HG02798 (cell line): ENCODE results near the gene CRTAC1.

ENCODE experiments used
- ATAC-seq: cut with Tn5 transposase; IDR thresholded peaks from one replicate; pipeline ENCODE4 v1.9.1; 2021; ENCODE audit warnings: mild to moderate bottlenecking; ENCODE audit not compliant: unreplicated experiment, poor library complexity

CRTAC1 gene

DNA sequence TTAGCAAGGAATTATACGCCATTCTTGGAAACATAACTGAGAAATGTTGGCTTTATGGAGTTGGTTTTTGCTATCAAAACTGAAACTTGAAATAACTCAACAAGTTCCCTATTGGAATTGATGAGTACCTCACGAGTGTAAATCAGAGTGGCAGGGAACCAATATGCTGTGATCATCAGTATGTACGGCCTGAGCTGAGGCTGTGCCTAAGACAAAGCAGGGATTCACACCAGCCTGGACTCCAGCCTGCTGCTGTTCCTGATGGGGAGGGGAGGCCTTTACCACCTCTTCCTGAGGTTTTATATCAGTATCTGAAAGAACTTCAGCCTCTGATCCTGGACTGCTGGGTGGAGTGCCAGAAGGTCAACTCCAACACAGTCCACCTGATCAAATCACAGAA, 52.7 kb downstream of the CRTAC1 start:
- no peak for ATAC-seq

DNA sequence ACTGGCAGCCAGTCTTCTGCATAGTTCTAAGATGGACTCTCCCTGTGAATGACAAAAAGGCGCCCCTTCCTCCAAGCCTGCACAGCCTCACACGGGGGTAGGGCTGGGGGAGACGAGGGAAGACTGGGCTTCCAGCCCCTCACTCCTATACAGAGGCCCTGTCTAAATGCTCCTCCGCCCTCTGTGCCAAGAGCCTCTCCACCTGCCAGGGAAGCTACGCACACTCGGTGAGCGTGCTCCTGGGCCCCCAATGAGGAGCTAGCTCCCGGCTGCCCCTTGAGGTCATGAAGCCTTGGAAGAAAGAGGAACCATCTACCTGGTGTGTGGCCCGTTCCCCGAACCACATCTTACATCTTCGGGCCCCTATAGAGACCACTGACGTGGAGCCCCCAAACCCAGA, 54.8 kb downstream of the CRTAC1 start:
- no peak for ATAC-seq

DNA sequence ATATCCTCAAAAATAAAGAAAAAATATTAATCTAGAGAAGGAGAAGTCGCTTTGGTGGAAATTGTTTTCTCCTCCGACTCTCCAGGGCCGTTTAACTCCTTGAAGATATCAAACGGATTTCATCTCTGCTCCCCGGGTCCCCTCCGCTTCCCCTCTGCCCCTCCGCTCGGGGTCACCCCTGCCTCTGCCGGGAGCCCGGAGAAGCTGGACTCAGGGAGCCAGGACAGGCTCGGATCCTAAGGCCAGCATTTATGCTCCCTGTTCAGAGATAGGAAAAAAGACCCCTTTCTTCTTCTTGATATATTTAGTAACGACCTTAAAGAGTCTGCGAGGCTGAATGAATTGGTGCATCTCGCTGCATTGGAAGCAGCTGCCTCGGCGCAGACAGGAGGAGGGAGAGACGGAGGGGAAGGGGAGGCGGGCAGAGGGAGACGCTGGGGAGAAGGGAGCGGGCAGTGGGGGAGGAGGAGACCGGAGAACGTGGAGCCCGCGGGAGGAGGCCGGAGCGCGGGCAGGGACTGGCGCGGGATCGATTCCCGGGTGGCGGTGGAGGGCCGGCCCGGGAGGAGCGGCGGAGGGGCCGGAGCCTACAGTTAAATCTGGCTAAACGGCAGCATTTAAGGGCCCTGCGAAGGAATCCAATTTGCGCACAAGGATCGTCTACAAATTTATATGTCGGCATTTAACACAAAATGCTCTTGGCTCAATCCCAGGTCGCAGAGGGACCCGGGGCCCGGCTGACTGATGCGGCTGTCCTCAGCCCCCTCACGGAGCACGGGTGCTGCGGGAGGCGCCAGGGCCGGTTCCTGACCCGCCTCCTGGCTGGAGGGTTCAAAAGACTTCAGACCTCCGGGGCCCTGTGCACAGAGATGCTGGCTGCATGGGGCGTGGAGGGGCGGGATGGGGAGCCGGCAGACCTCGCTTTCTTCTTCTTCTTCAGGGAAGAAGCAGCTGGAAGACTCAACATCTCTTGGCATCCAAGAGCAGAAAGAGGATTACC, 55.6 kb downstream of the CRTAC1 start:
- no peak for ATAC-seq

DNA sequence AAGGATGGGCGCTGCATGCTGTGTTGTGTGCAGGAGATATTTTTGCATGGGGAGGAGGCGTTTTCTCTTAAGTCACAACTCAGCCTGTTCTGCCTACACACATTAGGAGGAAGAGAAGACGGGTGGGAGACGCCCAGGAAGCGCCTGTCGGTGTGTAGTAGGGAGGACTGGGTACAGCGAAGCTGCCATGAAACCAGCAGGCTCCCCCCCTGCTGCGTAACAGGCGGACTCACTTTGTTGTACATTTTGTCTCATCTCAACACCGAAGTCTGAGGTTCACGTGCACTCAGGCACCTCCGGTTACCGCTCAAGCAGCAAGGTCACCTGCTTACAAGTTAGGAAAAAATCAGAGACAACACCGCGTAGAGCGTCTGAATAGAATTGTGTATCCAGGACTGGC, 56.3 kb downstream of the CRTAC1 start:
- ATAC-seq = no peak

DNA sequence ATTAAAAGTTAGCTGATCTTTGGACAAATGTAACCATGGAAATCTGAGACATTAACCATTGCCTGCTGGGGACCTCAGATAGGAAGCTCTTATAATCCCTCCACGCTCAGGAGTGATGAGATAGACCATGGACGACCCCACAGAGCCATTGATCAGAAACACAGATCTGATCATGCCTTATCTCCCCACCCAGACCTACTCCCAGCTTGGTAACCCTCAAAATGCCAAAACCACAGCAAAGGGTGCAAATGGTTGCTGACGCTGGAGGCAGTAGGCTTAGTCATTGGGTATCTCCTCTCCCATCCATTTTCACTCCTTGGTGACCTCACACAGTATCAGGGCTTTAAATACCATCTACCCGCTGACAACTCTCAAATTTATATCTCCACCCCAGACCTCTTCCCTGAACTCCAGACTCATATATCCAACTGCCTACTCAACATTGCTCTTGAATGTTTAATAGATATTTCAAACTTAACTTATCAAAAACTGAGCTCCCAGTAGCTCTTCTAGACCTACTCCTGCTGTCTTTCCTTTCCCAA, 60.8 kb downstream of the CRTAC1 start:
- ATAC-seq = no peak

DNA sequence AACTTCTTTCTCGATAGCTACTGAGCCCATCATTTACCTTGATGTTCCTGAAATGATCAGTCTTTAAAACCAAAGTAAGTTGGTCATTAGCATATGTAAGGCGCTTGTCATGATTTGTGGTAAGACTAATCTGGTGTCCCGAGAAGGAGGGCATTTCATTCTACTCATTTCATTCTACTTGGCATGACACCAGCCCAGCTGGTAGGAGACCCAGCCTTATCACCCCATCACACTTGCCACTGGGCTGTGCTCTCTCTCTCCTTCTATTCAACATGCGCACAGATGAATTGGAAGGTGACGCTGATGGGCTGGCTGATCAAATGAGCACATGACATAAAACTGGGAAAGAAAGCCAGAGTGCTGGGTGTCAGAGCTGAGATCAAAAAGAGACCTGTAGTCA, 65.7 kb downstream of the CRTAC1 start:
- no peak for ATAC-seq

DNA sequence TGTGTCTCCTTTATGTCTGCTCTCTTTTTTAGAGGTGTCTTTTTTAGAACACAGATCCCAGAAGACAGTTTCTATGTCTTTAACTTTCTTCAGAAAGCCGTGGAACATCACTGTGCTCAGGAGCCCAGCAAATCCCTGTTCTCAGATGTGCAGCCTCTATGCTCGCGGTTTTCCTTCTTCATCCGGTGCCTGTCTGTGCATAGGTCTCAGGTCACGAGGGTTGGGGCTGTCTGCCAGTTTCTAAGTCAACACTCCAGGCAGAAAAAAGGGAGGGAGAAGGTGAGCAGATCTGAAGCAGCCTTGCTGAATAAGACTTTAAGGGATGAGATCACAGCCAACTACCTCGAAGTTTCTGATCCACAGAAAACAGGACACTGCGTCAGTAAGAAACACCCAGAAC, 68.5 kb downstream of the CRTAC1 start:
- no peak for ATAC-seq

DNA sequence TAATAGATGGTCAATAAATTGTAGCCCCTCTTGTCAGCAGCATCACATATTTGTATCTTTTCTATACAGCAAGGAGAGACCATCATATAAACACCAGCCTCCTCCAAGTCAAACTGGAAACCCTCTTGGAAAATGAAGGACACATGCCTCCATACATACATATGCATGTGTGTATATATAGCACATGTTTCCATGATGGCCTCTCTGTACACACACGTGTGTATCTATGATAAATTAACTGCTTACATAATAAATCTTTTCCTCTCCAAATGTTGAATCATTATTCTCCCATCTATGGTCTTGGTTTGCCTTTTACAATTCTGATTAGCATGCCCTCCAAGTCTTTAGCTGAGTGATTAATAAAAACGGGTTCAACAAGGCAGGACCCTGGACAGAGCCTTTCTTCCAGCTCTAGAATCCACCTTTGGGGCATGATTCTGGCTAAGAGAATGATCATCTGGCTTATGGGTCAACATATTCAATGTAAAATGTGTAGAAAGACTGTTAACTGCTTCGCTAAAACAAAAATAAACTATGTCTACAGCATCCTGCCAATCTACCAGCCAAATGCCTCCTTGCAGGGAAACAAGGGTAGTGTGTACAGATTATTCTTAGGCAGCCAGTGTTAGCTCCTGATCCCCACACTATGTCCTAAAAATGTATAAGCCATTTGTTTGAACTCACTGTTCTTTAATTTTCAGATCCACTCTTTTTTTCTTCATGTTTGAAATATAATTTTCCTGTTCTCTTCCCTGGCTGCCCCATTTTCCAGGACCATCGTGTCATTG, 70.0 kb downstream of the CRTAC1 start:
- no peak for ATAC-seq

DNA sequence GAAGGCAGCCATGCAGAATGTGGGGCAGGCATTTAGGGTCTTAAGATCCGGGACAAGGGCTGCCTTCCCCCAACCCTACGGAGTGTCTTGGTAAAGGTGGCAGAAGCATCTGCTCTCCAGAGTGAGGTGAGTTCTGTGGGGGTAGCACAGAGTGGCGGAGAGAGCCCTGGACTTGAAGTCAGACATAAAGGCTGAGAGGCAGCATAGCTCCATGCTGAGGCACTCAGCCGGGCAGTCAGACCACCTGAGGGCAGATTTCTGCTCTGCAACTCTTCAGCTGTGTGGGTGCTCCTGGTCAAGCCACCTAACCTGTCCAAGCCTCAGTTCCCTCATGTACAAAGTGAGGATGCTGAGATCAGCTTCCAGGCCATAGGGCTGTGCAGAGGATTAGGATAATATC, 81.0 kb downstream of the CRTAC1 start:
- ATAC-seq = no peak

DNA sequence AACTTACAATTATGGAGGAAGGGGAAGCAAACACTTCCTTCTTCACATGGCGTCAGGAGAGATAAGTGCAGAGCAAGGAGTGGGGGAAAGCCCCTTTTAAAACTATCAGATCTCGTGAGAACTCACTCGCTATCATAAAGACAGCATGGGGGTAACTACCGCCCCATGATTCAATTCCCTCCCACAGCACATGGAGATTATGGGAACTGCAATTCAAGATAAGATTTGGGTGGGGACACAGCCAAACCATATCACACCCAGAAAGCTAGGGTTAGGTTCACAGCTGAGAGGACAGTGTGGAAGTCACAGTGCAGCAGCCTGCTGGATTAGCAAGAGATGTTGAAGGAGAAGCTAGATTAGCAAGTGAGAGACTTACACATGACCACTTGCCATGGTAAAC, 81.6 kb downstream of the CRTAC1 start:
- ATAC-seq = no peak

DNA sequence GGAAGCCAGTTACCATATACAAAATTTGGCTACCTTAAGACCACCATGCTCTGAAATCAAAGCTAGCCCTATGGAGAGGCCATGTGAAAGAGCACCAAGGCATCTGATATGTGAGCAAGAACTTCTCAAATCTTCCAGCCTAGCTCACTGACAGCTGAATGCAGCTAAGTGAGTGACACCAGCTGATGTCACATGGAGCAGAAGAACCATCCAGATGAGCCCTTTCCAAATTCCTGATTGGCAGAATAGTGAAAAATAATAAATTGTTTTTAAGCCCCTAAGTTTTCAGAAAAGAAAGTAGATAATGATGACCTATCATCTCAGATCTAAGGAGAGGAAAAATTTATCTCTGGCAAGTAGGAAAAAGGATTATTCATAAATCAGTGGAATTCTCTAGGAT, 85.6 kb downstream of the CRTAC1 start:
- no peak for ATAC-seq

DNA sequence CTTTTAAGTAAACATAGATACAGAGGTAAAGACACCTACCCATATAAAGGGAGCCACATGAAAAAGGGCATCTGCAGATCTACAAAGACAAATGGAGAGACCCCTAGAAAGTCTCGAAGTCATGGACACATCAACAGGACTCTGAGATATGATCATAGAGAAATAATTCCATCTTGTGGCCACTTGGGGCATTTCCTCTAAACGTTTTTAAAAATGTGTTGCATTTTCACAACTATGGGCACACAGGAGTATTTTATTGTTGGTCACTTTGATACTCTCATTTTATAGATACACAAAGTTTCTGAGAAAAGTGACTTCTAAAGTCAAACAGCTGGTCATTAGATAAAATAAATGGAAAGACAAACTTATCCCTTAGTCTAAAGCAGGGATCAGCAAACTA, 87.1 kb downstream of the CRTAC1 start:
- ATAC-seq = no peak

DNA sequence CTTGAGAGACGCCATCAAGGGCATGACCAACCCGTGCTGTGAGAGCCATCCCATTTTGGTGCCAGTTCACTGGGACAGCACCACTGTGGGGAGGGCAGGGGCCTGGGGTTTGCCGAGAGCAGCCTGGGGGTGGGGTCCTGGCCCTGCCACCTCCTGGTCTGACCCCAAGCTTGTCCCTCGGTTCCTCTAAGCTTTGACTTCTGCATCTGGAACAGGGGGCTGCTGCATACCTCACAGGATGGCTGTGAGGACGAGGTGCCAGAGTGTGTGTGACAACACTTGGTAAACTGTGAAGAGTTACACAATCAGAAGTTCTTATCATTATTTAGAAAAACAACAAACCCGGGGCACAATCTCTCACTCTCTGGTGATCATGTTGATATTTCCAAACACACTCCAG, 89.9 kb downstream of the CRTAC1 start:
- ATAC-seq = no peak

DNA sequence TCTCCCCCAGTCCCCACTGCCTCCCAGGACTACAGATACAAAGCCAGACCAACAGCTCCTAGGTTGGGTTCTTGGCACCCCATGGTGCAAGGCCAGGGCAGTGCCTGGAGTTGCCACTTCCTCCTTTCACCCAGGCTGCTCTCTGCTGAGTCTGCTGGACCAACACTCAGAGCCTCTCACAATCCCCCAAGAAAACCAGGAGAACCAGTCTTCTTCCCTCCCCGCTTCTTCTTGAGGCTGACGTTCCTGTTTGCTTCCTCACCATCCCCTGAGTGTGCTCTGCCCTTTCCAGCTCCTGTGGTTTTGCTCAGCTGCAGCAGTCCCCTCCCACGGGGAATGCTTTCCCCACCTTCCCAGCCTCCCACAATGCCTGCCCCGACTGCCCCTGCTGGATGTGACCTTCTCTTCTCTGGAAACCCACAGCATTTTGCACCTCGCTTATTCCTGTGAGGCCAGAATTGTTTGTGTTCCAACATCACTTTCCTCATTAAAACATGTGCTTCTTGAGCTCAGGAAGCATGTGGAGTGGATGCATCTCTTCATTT, 90.9 kb downstream of the CRTAC1 start:
- no peak for ATAC-seq

DNA sequence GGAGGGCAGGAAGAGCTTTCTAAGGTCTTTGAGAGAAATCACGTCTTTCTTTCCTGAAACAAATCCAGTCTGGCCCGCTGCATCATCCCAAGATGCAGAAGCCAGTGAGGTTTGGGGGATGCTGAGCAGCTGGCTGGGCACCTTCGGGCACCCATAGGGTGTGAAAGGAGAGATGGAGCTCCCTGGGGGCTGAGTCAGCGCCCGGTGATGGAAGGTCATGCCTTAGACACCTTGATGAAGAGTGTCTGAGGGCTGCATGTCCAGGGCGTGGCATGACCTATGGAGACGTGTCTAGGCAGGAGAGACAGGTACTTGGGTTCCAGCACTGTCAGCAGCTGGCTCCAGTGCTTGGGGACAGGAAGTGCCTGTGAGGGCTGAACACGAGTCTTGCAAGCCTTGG, 92.5 kb downstream of the CRTAC1 start:
- no peak for ATAC-seq

DNA sequence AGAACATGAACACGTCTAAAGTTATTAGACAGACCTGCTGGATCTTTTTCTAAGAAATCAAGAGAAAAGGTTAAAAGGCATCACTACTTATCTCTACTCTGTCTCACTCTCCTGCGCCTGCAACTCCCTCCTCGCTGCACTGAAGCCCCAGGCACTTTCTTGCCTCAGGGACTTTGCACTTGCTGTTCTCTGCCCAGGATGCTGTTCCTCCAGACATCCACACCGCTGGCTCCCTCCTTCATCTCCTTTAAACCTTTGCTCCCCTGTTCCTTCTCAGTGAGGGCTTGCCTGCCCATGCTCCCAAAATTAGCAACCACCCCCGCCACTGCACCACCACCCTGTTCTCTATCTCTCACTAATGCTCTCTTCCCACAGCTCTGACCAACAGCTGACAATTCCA, 93.4 kb downstream of the CRTAC1 start:
- ATAC-seq = no peak

DNA sequence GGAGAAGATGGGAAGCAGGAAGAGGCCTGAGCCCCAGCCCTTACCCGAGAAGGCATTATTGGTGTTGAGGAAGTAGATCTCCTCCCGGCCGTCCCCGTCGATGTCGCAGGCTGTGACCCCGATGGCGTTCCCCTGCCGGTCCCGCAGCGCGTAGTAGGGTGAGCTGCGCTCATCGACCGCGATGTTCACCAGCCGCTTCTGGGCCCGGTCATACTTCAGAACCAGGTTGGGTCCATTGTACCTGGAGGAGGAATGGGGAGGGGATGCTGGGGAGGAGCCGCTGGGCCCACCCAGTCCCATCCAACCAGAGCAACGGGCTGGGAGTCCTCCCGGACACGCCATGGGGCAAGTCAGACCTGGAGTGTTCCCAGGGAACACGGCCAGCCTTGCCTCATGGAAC, 94.3 kb downstream of the CRTAC1 start:
- ATAC-seq = no peak

DNA sequence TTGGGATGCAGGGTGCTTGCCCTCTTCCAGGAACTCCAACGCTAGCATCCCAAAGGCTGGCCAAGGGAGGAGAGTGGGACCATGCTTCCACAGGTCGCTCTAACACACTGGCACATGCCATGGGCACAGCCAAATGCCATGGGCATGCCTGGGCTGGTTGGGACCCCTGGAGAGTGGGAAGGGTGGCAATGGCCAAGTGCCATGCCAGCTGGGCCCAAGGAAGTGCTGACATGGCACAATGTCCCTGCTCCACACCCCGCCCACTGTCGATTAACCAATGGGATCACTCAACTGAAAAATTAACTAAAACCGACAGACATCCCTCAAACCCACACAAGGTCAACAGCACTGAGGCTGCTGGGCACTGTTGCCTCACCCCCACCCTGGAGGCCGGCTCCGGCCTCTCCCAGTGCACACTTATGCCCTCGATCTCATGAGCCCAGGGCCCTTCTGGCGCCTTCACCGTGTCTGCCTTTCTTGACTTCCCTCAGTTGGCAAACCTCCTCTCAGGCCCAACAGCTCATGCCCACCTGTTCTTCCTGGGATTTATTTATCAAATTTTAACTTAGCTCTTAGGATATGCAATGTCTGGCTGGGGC, 97.4 kb downstream of the CRTAC1 start:
- no peak for ATAC-seq

DNA sequence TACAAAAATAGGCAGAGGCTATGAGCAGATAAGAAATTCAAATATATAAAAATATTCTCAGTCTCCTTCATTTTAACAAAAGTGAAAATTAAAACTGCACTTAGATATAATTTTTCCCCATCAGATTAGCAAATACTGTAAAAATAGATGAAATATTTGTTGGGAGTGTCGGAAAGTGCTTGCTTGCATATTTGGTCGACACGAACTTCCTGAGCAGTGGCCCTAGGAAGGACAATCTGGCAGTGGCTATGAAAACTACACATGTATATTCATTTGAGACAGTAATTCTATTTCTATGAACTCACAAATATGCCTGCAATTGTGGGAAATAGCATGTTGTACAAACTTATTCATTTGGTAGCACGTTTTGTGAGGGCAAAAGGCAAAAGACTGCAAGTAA, 99.4 kb downstream of the CRTAC1 start:
- no peak for ATAC-seq

DNA sequence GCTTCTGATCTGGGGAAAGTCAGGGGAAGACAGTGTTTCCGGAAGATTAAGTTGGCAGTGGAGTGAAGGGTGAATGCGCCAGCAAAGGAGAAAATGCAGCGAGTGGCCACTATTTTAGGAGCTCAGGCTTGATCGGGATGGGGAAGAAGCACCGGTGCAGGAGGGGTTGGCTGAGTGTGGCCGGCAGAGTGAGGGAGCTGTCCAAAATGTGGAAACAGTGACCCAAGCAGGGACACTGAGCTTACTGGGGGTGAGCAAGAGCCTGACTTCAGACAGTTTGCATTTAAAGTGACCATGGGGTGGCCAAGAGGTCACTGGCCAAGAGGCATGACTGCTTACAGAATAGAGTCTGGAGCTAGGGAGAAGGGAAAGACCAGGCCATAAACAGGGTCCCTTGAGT, 101.5 kb downstream of the CRTAC1 start:
- ATAC-seq = no peak

DNA sequence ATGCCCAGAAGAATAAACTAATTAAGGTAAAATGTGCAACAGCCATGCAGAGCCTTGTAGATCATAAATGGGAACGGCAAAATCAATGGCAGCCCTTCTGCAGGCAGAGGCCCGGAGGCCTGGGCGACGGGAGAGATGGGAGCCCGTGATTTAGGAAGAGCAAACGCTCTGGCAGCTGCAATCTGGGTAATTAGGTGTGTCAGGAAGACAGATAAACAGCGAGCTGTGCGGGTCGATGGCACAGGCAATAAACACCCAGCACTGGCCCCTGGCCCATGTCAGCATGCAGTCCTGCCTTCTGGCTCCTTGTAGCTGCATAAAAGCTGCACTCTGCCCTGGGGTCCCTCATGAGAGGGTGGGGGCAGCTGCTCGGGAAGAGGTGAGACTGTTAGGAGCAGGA, 102.8 kb downstream of the CRTAC1 start:
- ATAC-seq = no peak
